Mesenchymal stem cell (in vitro differentiated cells and primary cell): ENCODE data around the gene PHF20.
A peak's percentile ranks its signal among the peaks of the same experiment; 100 is the strongest.

Experiments
- DNase-seq: peaks from one replicate; pipeline ENCODE4 v3.0.0-alpha.2; 2013
- H2AFZ ChIP-seq: one replicate; pipeline ENCODE4 v1.6.1; 2013; ENCODE audit warnings: low read depth, mild to moderate bottlenecking, control low read depth, inconsistent platforms, low read length, moderate library complexity
- H2AK5ac ChIP-seq: 2 replicates; pipeline ENCODE4 v1.6.1; 2013; ENCODE audit warnings: low read length, moderate library complexity, mild to moderate bottlenecking, inconsistent platforms; ENCODE audit not compliant: severe bottlenecking
- H2BK120ac ChIP-seq: one replicate; pipeline ENCODE4 v1.6.1; 2013; ENCODE audit warnings: low read depth, mild to moderate bottlenecking, inconsistent platforms, low read length, moderate library complexity
- H2BK12ac ChIP-seq, 2 experiments: one replicate each; pipeline ENCODE4 v1.6.1; 2013; ENCODE audit warnings: inconsistent platforms in 2 of 2, low read length in 2 of 2, mild to moderate bottlenecking in 2 of 2, moderate library complexity in 2 of 2, control low read depth in 1 of 2
- H2BK15ac ChIP-seq: one replicate; pipeline ENCODE4 v1.6.1; 2013; ENCODE audit warnings: mild to moderate bottlenecking, low read depth, inconsistent platforms; ENCODE audit not compliant: poor library complexity, severe bottlenecking
- H2BK5ac ChIP-seq: 2 replicates; pipeline ENCODE4 v1.6.1; 2013; ENCODE audit warnings: low read depth, mild to moderate bottlenecking, low read length, control low read depth, inconsistent platforms; ENCODE audit not compliant: poor library complexity, severe bottlenecking
- H3K14ac ChIP-seq, 2 experiments: one replicate each; pipeline ENCODE4 v1.6.1; 2013; ENCODE audit warnings: inconsistent platforms in 2 of 2, low read length in 2 of 2, control low read depth in 1 of 2, mild to moderate bottlenecking in 1 of 2, moderate library complexity in 1 of 2
- H3K18ac ChIP-seq, 2 experiments: one replicate each; pipeline ENCODE4 v1.6.1; 2013; ENCODE audit warnings: inconsistent platforms in 2 of 2, low read length in 2 of 2, control low read depth in 1 of 2, low read depth in 1 of 2, mild to moderate bottlenecking in 1 of 2
- H3K23ac ChIP-seq, 2 experiments: one replicate each; pipeline ENCODE4 v1.6.1; 2013; ENCODE audit warnings: inconsistent platforms in 2 of 2, low read length in 2 of 2, mild to moderate bottlenecking in 2 of 2, moderate library complexity in 2 of 2, control low read depth in 1 of 2
- H3K27ac ChIP-seq: 2 replicates; pipeline ENCODE4 v1.5.1; 2013; ENCODE audit warnings: mild to moderate bottlenecking, moderate library complexity, low read length, control low read depth, inconsistent platforms; ENCODE audit not compliant: poor library complexity, severe bottlenecking
- H3K27me3 ChIP-seq, 2 experiments: 2 replicates each; pipeline versions ENCODE4 v1.6.1 to v1.7.0; 2013; ENCODE audit warnings: low read length in 2 of 2, mild to moderate bottlenecking in 2 of 2, moderate library complexity in 2 of 2, control low read depth in 1 of 2, inconsistent platforms in 1 of 2; ENCODE audit not compliant: control insufficient read depth in 1 of 2, insufficient read depth in 1 of 2
- H3K36me3 ChIP-seq, 2 experiments: 2 replicates each; pipeline versions ENCODE4 v1.6.1 to v1.7.0; 2013; ENCODE audit warnings: low read length in 2 of 2, control low read depth in 1 of 2, inconsistent platforms in 1 of 2, low read depth in 1 of 2, mild to moderate bottlenecking in 1 of 2; ENCODE audit not compliant: insufficient read depth in 2 of 2, control insufficient read depth in 1 of 2
- H3K4ac ChIP-seq, 2 experiments: one replicate each; pipeline ENCODE4 v1.6.1; 2013; ENCODE audit warnings: inconsistent platforms in 2 of 2, low read length in 2 of 2, mild to moderate bottlenecking in 2 of 2, moderate library complexity in 2 of 2, control low read depth in 1 of 2, low read depth in 1 of 2
- H3K4me1 ChIP-seq: 2 replicates; pipeline ENCODE4 v1.6.1; 2013; ENCODE audit warnings: low read depth, low read length, control low read depth; ENCODE audit not compliant: control insufficient read depth, insufficient read depth
- H3K4me2 ChIP-seq: 2 replicates; pipeline ENCODE4 v1.6.1; 2013; ENCODE audit warnings: low read length, mild to moderate bottlenecking, inconsistent platforms; ENCODE audit not compliant: poor library complexity, severe bottlenecking
- H3K4me3 ChIP-seq, 2 experiments: 2 replicates each; pipeline versions ENCODE4 v1.5.1 to v1.7.0; 2013; ENCODE audit warnings: low read length in 2 of 2, mild to moderate bottlenecking in 2 of 2, control low read depth in 1 of 2, low read depth in 1 of 2; ENCODE audit not compliant: insufficient read depth in 1 of 2
- H3K79me1 ChIP-seq: replicated peaks from 2 replicates; pipeline ENCODE4 v1.6.1; 2013; ENCODE audit warnings: mild to moderate bottlenecking, control low read depth, low read length, inconsistent platforms; ENCODE audit not compliant: poor library complexity, severe bottlenecking
- H3K9ac ChIP-seq: 2 replicates; pipeline ENCODE4 v1.7.0; 2013; ENCODE audit warnings: mild to moderate bottlenecking, low read length, moderate library complexity
- H3K9me3 ChIP-seq: 2 replicates; pipeline ENCODE4 v1.7.0; 2013; ENCODE audit warnings: mild to moderate bottlenecking, low read length; ENCODE audit not compliant: control insufficient read depth
- H4K8ac ChIP-seq: one replicate; pipeline ENCODE4 v1.6.1; 2013; ENCODE audit warnings: inconsistent platforms, mild to moderate bottlenecking, low read length, moderate library complexity
- H4K91ac ChIP-seq: one replicate; pipeline ENCODE4 v1.6.1; 2013; ENCODE audit warnings: mild to moderate bottlenecking, low read length, inconsistent platforms
- WGBS: methylation state at CpG from one replicate; pipeline ENCODE4 v1.1.7; 2013; ENCODE audit warnings: mixed read lengths; 5-methylcytosine and 5-hydroxymethylcytosine counted together

PHF20 gene

GRCh38 chr20:35856866-35857265 lies 85.1 kb downstream of the PHF20 start:
- no peak overlapping the region for H3K4me2 ChIP-seq
- H4K8ac ChIP-seq = no peak overlapping the region
- no peak overlapping the region for H3K9ac ChIP-seq
- no peak overlapping the region for H2AK5ac ChIP-seq
- no peak overlapping the region for H2BK5ac ChIP-seq
- no peak for DNase-seq
- H3K79me1 ChIP-seq = peaks cover 25% of the 10 kb centered on the region
- no peak overlapping the region for H3K27ac ChIP-seq
- H3K9me3 ChIP-seq = no peaks in the 10 kb centered on the region
- no peak overlapping the region for H4K91ac ChIP-seq
- H3K4ac ChIP-seq = no peak overlapping the region
- no peak overlapping the region for H2BK12ac ChIP-seq
- no peak overlapping the region for H3K23ac ChIP-seq
- no peak overlapping the region for H3K18ac ChIP-seq
- H3K4me1 ChIP-seq = no peaks in the 10 kb centered on the region
- 98% methylated on average over 4 of the region's 4 CpGs for WGBS
- H3K14ac ChIP-seq = no peak overlapping the region
- no peak overlapping the region for H2AFZ ChIP-seq
- no peaks in the 10 kb centered on the region for H3K27me3 ChIP-seq
- H3K36me3 ChIP-seq = peaks cover 15 to 44% of the 10 kb centered on the region in 2 experiments
- no peak overlapping the region for H2BK120ac ChIP-seq
- no peak overlapping the region for H2BK15ac ChIP-seq
- no peak overlapping the region for H3K4me3 ChIP-seq

- peaks cover 3% of the 10 kb centered on the region for H3K4me1 ChIP-seq
- H3K79me1 ChIP-seq = peaks cover 10% of the 10 kb centered on the region
- H2AFZ ChIP-seq = no peak overlapping the region
- no peak overlapping the region for H2BK120ac ChIP-seq
- no peak overlapping the region for H4K8ac ChIP-seq
- H3K18ac ChIP-seq = no peak overlapping the region
- H4K91ac ChIP-seq = no peak overlapping the region
- H3K23ac ChIP-seq = no peak overlapping the region
- H2BK12ac ChIP-seq = no peak overlapping the region
- no peaks in the 10 kb centered on the region for H3K27me3 ChIP-seq
- no peak overlapping the region for H2BK15ac ChIP-seq
- H3K4ac ChIP-seq = no peak overlapping the region
- no peak overlapping the region for H3K4me3 ChIP-seq
- H3K14ac ChIP-seq = no peak overlapping the region
- no CpG with 5 or more reads among the region's 1 CpG for WGBS
- H3K9me3 ChIP-seq = no peaks in the 10 kb centered on the region
- peak; percentile 42 for DNase-seq
- H3K36me3 ChIP-seq = peaks cover 0 to 26% of the 10 kb centered on the region in 2 experiments
- peak overlapping the region; percentile 57 for H3K27ac ChIP-seq
- no peak overlapping the region for H3K4me2 ChIP-seq
- H2AK5ac ChIP-seq = no peak overlapping the region
- H3K9ac ChIP-seq = no peak overlapping the region
- no peak overlapping the region for H2BK5ac ChIP-seq
These were observed 94.8 kb downstream of the PHF20 start for GRCh38 chr20:35866418-35867202.

GRCh38 chr20:35870541-35871258 lies 98.9 kb downstream of the PHF20 start:
- H3K36me3 ChIP-seq = peaks cover 0 to 12% of the 10 kb centered on the region in 2 experiments
- no peak overlapping the region for H4K91ac ChIP-seq
- no peak overlapping the region for H3K4me2 ChIP-seq
- H3K79me1 ChIP-seq = peaks cover 8% of the 10 kb centered on the region
- H3K27me3 ChIP-seq = no peaks in the 10 kb centered on the region
- no peaks in the 10 kb centered on the region for H3K9me3 ChIP-seq
- no peak overlapping the region for H3K23ac ChIP-seq
- peak overlapping the region; percentile 77 for H3K9ac ChIP-seq
- no peak overlapping the region for H4K8ac ChIP-seq
- H2BK5ac ChIP-seq = no peak overlapping the region
- no peak overlapping the region for H2BK12ac ChIP-seq
- peak overlapping the region in 1 of 2 experiments; percentile 54 for H3K4me3 ChIP-seq
- H2BK120ac ChIP-seq = no peak overlapping the region
- H3K14ac ChIP-seq = no peak overlapping the region
- no peak overlapping the region for H3K18ac ChIP-seq
- no peak overlapping the region for H2AFZ ChIP-seq
- peak; percentile 35 for DNase-seq
- H2AK5ac ChIP-seq = no peak overlapping the region
- 86% methylated on average over 6 of the region's 7 CpGs for WGBS
- no peak overlapping the region for H3K4ac ChIP-seq
- H3K27ac ChIP-seq = peak overlapping the region; percentile 51
- no peak overlapping the region for H2BK15ac ChIP-seq
- peaks cover 5% of the 10 kb centered on the region for H3K4me1 ChIP-seq

- DNase-seq = peak; percentile 82
- peak overlapping the region; percentile 51 for H3K27ac ChIP-seq
- H3K4me1 ChIP-seq = peaks cover 5% of the 10 kb centered on the region
- H2BK120ac ChIP-seq = no peak overlapping the region
- H3K4me3 ChIP-seq = peak overlapping the region in 1 of 2 experiments; percentile 54
- no peaks in the 10 kb centered on the region for H3K9me3 ChIP-seq
- H2AFZ ChIP-seq = no peak overlapping the region
- no peak overlapping the region for H4K91ac ChIP-seq
- no peak overlapping the region for H3K4ac ChIP-seq
- no peak overlapping the region for H3K18ac ChIP-seq
- H2BK12ac ChIP-seq = no peak overlapping the region
- no peaks in the 10 kb centered on the region for H3K27me3 ChIP-seq
- H2BK15ac ChIP-seq = no peak overlapping the region
- no peak overlapping the region for H2BK5ac ChIP-seq
- H3K9ac ChIP-seq = peak overlapping the region; percentile 77
- WGBS = 75% methylated on average over 3 of the region's 5 CpGs
- no peak overlapping the region for H4K8ac ChIP-seq
- H3K79me1 ChIP-seq = peaks cover 8% of the 10 kb centered on the region
- no peak overlapping the region for H3K4me2 ChIP-seq
- peaks cover 0 to 12% of the 10 kb centered on the region in 2 experiments for H3K36me3 ChIP-seq
- no peak overlapping the region for H2AK5ac ChIP-seq
- no peak overlapping the region for H3K14ac ChIP-seq
- H3K23ac ChIP-seq = no peak overlapping the region
These were observed 99.5 kb downstream of the PHF20 start for GRCh38 chr20:35871259-35871771.
